GM13977 (cell line): ENCODE measurements around the gene PPP2R2D.

ENCODE experiments used
- DNase-seq: peaks from one replicate; pipeline ENCODE4 v3.0.0; 2012; ENCODE audit warnings: low spot score
- in situ Hi-C: fragments of 300-500 bp; cut with MboI; formaldehyde crosslinking; loops from one replicate; pipeline ENCODE4 v1.12.0; 2022; ENCODE audit warnings: low sequenced_read_pairs, low pct_unique_long_range_greater_than_20kb, mixed read lengths, inconsistent platforms; ENCODE audit not compliant: unreplicated experiment
- TF ChIP-seq, protein P1 (sequence below): IDR thresholded peaks from 2 replicates; pipeline ENCODE4 v1.5.1; 2012; ENCODE audit warnings: mild to moderate bottlenecking, control low read depth; ENCODE audit not compliant: insufficient read depth; ENCODE audit errors: extremely low read depth, missing control alignments

Gene PPP2R2D

DNA sequence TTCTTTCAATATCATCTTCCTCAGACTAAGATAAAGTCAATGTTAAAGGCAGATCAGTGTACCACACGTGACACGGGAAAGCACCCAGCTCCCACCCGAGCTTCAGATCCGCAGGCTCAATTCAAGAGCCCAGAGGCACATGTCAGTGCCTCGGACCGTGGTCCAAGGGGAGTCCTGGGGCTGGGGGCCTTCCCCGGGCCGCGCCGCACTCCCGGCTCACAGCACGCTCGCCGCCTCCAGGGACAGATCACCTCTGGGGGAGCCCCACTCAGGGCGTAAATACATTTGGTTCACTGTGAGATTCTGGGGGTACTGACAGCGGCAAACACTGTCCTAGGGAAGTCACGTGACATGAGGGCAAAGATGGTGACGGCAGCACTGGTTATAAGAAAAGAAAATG is 70.1 kb downstream of the PPP2R2D start:
- TF ChIP-seq, protein P1, sequence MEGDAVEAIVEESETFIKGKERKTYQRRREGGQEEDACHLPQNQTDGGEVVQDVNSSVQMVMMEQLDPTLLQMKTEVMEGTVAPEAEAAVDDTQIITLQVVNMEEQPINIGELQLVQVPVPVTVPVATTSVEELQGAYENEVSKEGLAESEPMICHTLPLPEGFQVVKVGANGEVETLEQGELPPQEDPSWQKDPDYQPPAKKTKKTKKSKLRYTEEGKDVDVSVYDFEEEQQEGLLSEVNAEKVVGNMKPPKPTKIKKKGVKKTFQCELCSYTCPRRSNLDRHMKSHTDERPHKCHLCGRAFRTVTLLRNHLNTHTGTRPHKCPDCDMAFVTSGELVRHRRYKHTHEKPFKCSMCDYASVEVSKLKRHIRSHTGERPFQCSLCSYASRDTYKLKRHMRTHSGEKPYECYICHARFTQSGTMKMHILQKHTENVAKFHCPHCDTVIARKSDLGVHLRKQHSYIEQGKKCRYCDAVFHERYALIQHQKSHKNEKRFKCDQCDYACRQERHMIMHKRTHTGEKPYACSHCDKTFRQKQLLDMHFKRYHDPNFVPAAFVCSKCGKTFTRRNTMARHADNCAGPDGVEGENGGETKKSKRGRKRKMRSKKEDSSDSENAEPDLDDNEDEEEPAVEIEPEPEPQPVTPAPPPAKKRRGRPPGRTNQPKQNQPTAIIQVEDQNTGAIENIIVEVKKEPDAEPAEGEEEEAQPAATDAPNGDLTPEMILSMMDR = no peak
- in situ Hi-C loops = no loop called here
- no peak for DNase-seq

DNA sequence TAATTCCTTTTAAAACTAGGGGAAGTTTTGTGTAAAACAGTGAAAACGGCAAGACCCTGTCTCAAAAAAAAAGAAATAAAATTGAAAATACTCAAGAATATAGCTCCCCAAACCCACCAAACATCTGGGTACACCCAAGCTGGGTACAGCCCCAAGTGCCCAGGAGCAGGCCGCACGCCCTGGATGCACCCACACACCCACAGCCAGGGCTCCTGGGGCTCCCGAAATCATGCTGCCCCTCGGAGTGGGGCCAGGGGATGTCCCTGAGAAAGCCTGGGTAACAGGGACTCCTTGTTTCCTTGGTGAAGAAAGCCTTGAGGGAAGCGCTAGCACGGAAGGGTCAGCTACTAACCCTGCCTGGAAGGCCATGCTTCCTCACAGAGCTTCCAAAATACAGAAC is 70.8 kb downstream of the PPP2R2D start:
- no peak for DNase-seq
- TF ChIP-seq, protein P1 = no peak
- in situ Hi-C loops = no loop called here

DNA sequence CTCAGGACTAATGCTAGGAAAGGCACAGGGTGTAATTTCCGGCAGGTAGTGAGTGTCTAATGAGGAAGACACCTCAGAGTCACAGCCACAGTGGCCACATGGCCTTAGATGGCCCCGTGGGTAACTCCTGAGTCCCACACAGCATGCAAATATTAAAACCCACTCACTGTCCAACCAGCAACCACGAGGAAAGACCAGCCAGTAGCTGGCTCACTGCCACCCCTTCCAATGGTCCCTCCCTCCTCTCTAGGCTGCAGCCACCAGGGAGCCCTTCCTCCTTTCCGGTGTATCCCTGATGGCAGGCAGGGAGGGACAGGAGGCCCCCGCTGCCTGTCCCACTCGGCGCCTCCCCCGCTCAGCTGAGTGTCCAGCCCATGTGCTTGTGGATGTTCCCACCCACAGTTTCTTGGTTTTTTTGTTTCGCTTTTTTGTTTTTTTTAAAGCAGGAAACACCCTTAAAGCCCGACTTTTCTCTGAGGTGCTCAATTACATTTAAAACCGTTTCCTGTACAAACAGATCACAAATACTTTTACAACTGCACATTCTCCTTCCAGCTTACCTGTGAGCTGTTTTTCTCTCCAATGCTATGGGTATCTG is 71.8 kb downstream of the PPP2R2D start:
- no peak for DNase-seq
- in situ Hi-C loops = no loop called here
- TF ChIP-seq, protein P1 = no peak

DNA sequence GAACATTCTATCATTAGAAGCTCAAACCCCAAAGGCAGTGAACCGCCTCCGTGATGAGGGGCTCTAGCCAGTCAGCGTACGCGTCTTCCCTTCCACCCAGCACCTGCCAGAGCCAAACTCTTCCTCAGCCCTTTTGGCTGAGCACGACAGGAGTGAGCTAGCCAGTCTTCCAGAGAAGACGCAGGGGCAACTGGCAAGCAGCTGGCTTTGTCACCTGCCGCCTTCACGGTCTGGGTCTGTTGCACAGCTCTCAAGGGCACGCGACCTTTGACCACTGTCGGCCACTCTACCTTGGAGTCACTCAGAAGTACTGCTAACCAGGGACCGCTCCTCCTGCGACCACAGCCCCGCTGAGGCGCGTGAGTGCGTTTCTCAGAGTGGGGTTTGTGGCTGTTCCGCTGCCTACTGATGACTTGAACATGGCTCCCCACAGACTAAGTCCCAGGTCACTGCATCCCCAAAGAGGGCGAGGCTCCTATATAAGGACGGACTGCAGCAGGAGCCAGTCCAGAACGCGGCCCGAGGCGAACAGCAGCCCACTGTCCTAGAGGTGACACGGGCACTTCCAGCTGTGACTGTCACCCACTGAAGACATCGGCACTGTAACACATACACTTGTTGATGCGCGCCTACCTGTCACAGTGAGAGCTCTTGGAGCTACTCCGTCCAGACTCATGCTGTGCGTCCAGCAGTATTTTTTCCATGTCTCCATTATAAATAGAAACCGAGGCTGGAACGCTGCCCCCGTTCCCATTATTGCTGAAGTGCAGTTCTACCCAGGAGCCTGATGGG is 72.5 kb downstream of the PPP2R2D start:
- no peak for DNase-seq
- TF ChIP-seq, protein P1 = no peak
- in situ Hi-C loops = no loop called here

DNA sequence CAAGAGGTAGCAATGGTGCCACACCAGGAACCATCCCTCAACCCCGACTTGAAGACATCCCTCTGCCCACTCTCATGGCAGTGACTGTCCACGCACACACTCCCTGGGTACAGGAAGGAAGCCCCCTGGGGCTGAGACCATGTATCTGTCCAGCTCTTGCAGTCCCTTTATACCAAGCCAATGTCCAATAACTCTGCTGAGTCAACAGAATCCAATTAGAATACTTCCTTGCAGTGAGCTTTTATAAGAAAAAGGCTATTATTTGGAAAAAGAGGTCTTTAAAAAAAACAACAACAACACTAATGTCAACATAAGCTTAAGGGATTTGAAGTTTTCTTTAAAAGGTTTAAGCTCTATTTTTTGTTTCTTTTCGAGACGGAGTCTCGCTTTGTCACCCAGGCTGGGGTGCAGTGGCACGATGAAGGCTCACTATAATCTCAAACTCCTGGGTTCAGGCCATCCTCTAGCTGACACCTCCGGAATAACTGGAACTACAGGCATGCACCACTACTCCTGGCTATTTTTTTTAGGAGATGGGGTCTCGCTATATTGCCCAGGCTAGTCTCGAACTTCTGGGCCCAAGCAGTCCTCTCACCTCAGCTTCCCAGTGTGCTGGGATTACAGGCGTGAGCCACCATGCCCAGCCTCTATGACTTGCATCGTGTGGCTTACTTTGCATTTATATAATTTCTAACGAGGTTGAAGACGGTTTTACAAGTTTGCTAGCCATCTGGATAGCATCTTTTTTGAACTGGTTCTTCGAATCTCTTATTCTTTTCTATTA is 73.4 kb downstream of the PPP2R2D start:
- TF ChIP-seq, protein P1 = no peak
- DNase-seq = no peak
- in situ Hi-C loops = no loop called here

DNA sequence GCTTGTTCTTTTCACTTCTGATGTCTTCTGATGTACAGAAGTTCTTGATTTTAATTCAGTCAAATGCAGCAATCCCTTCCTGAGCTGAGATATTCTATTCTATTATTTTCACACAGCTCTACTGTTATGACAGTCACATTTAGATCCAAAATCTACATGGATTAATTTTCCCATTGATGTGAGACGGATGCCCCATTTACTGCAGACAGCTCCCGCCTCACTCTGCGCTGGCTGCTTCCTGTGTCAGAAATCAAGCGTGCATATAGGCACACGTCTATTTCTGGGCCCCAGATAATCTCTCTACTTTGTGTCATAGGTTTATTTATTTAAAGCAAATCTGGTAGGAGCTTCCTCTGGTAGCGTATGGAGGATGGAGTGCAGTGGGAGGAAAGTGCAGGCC is 74.2 kb downstream of the PPP2R2D start:
- TF ChIP-seq, protein P1 = no peak
- in situ Hi-C loops = no loop called here
- DNase-seq = no peak
